ENCODE data around the gene RPS29. TPM values are rescaled to one million over a fixed set of nuclear protein-coding genes. Genes with fewer than 3 reads are reported as not detected.
A peak's percentile ranks its signal among the peaks of the same experiment; 100 is the strongest.

RPS29 gene
- total and polyA plus RNA-seq, 9 of the 15 experiments (the other 6 are each of a cell fraction or from before 2014, with no cell fraction given), result 1,545 to 5,012 (median 2,448) TPM

- TF ChIP-seq ARID3B (CRISPR knock-in tag; IDR thresholded peaks at IDR 0.05; ENCODE audit: borderline replicate concordance) (no peak), DEAF1 (CRISPR knock-in tag; IDR thresholded peaks at IDR 0.05) (no peak), SOX6 (IDR thresholded peaks at IDR 0.05) (peak; percentile 65; the same call in 1 of the 2 replicates), PML (IDR thresholded peaks at IDR 0.05; ENCODE audit: low read length) (peak; percentile 78), GABPB1 (CRISPR knock-in tag; IDR thresholded peaks at IDR 0.05) (peak; percentile 65), IRF9 (tag; IDR thresholded peaks at IDR 0.05) (no peak), ZNF280B (CRISPR knock-in tag; IDR thresholded peaks at IDR 0.05) (no peak), CREBBP (IDR thresholded peaks at IDR 0.05; ENCODE audit: low read depth, low read length) (no peak), RBFOX2 (IDR thresholded peaks at IDR 0.05; ENCODE audit: low read depth, low read length) (peak; percentile 90), TBP (optimal IDR thresholded peaks at IDR 0.05; ENCODE audit: low read depth, low read length) (peak; percentile 94), E2F3 (CRISPR knock-in tag; IDR thresholded peaks at IDR 0.05) (no peak), MBD1 (CRISPR knock-in tag; IDR thresholded peaks at IDR 0.05) (no peak), ZNF311 (CRISPR knock-in tag; IDR thresholded peaks at IDR 0.05) (peak; percentile 20; the same call in 1 of the 2 replicates), ZNF518B (CRISPR knock-in tag; IDR thresholded peaks at IDR 0.05) (no peak), RCOR1 (IDR thresholded peaks at IDR 0.05; ENCODE audit: borderline replicate concordance in 1 of 2, low read depth in 2 of 2, low read length in 2 of 2) (no peak; a peak in 1 of 4 replicates)
These were observed at the start of gene RPS29 (continued) for GRCh38 chr14:49585803-49586672.
